Measurements from ENCODE around the gene PBX1.

PBX1 gene

DNA sequence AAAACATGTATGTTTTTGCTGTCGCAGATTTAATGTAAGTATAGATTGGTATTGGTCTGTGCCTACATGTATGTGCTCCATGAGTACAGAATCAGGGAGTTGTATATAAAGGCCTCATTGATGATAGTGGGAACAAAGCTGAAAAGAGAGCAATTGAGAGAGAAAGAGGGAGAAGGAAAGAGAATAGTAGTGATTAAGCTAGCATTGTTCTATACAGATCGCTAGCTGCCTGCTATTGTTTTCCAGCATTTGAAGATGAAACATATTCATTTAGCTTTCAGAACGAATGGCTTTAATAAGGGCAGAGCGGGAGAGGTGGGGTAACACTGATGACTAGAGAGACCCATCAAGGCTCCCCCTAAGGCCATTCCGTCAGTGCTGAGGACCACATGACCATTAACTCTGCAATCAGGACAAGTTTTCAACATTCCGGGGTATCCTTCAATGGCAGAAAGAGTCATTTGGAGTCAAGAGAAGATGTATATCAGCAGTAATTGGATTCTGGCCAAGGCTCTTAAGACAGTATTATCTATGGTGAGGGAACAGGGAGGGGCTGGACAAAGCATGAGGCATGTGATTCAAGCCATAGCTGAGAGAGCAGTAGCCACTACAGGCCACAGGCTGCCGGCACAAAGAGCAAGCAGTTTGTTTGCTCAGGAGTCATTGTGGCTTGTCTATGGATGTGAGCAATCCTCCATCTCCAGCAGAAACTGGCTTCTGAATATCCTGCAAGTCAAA, 176.5 kb downstream of the PBX1 start:
- TF ChIP-seq, protein P1, sequence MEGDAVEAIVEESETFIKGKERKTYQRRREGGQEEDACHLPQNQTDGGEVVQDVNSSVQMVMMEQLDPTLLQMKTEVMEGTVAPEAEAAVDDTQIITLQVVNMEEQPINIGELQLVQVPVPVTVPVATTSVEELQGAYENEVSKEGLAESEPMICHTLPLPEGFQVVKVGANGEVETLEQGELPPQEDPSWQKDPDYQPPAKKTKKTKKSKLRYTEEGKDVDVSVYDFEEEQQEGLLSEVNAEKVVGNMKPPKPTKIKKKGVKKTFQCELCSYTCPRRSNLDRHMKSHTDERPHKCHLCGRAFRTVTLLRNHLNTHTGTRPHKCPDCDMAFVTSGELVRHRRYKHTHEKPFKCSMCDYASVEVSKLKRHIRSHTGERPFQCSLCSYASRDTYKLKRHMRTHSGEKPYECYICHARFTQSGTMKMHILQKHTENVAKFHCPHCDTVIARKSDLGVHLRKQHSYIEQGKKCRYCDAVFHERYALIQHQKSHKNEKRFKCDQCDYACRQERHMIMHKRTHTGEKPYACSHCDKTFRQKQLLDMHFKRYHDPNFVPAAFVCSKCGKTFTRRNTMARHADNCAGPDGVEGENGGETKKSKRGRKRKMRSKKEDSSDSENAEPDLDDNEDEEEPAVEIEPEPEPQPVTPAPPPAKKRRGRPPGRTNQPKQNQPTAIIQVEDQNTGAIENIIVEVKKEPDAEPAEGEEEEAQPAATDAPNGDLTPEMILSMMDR (conservative IDR thresholded peaks at IDR 0.05) = no peak
- no peak overlapping the region for H3K27ac ChIP-seq

DNA sequence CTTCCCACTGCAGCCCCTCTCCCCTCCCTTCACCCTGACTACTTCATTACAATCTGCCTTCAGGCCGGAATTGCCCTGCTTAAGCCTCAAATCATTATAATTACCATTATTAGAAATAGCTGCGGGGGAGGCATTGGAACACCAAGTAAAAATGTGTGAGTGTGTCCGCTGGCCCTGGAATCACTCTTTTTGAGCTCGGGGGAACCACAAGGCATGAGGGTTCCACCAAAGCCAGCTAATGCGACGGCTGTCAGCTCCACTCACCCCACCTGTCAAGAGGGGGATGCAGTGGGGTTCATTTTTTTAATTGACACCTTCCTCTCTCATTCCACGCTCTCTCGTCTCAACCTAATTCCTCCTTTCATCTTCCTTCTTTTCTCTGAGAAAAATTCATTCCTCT, 177.2 kb downstream of the PBX1 start:
- no peak overlapping the region for H3K27ac ChIP-seq
- TF ChIP-seq, protein P1 (conservative IDR thresholded peaks at IDR 0.05) = no peak

DNA sequence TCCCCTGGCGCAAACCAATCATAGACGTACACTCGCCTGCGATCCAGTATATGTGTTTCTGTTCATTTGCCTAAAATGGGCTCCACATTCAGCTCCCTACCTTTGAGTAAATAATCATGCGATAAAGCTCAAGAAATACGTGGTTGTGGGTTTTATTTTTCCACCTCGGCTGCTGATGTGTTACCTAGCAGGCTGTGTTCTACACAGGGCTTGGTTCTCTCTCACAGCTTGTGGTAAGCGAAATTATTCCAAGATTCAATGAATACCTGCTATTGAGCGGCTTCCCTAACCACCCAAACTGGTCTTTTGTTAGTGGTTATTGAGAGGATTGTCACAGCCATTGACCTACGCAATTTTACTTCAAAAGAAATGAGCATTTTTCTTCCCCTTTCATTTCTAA, 180.2 kb downstream of the PBX1 start:
- no peak overlapping the region for H3K27ac ChIP-seq
- TF ChIP-seq, protein P1 (conservative IDR thresholded peaks at IDR 0.05) = no peak

DNA sequence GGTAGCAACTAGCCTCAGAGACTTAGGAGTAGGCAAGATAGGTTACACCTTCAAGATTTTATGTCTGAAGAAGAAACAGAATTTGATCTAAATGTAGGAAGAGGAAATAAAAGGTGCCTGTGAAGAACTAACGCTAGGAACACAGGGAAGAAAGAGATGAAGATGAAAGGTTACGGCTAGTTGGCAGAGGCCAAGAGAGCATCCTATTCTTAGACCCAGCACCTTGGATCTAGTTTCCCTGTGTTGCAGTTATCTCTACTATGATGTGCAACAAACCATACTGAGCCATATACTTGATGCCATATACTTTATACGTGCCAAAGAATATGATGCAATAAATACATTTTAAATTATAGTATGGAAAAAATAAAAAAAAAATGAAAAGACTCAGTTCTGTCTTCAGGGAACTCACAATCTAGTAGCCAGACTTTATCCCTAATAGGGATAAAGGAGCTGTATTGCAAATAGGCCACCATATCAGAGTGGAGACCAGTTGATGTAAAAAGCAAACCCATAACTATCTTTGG, 181.1 kb downstream of the PBX1 start:
- TF ChIP-seq, protein P1 (conservative IDR thresholded peaks at IDR 0.05) = no peak

DNA sequence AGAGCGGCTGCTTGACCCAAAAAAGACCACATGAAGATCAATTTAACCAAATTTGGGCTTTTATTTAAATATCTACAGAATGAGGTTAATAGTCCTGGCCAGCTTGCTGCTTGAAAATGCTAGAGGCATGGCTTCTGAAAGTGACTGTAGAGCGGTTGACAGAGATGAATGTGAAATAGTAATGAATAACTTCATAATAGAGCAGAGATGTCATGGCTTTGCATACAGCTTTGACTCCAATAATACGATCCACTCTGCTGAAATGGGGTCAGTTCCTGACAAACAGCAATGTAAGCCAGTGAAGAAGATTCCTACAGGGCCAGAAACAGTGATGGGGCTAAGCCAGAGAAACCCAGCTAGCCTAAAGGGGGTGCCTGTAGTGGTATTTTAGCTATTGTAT, 183.8 kb downstream of the PBX1 start:
- TF ChIP-seq, protein P1 (conservative IDR thresholded peaks at IDR 0.05) = no peak
- no peak overlapping the region for H3K27ac ChIP-seq

More for the DNA sequence above, 181.1 kb downstream of the PBX1 start:
- no peak overlapping the region for H3K27ac ChIP-seq

DNA sequence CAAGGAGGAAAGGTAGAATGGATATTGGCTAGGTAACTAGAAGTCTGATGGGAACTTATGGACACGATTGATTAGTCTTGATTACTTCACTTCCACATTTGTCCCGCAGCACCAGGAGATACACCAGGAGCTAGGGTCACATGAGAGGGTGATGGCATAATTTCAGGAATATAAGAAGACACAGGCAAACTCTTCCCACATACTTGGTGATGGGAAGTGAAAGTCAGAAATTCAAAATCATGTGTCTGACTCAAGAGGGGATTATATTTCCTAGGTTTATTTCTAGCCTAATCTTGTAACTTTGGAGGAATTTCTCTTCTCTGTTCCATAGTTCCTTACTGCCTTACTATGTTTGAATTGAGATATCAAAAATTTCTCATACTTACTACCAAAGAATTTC, 185.0 kb downstream of the PBX1 start:
- no peak overlapping the region for H3K27ac ChIP-seq
- TF ChIP-seq, protein P1 (conservative IDR thresholded peaks at IDR 0.05) = no peak

DNA sequence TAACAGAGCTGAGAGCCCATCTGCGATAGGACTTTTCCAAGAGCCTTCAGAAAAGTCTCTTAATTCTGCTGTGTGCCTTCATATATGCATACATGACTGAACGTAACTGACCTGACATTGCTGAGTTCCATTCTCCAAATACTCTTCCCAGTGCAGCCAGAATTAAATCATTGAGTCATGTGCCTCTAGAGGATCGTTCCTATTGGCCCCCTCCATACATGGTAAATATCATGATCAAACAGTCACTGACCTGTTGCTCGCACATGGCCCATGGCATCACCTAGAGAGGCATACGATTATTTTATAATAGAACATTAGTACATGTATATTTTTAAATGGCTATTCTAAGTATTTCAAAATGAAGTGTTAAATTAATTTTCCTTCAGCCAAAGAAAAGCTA, 186.8 kb downstream of the PBX1 start:
- TF ChIP-seq, protein P1 (conservative IDR thresholded peaks at IDR 0.05) = no peak
- H3K27ac ChIP-seq = no peak overlapping the region

All from VCaP (cell line).